ENCODE results near the gene BCAT1.
"Not testable (repeated sequence)": the region's sequence is repeated elsewhere in the genome, so short reads cannot be mapped to it uniquely, and the experiment has no call there.

BCAT1 gene

DNA sequence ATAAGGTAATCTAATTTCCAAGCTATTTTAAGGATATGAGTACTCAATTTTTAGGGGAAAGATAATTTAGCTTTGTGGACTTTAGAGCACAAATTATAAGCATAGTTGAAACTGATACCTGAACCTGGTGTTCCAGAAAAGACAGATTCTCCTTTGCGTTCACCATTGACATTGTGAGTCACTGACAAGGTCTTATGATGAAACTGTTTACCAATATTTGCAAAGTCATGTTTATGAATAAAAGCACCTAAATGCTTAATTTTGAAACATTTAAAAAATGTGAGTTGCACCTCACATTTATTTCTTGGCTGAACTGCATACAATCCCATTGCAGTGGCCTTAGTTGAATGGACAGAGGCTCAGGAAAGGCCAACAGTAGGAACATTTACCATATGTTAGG lies 3.9 kb downstream of the BCAT1 start:
- Histone ChIP-seq H3K4me1 (ENCODE audit: control insufficient read depth, insufficient read depth, low read length) (peaks cover 2% of the 10 kb centered on the region; the same call in 1 of the 2 replicates), H3K27ac (ENCODE audit: low read length) (no peak overlapping the region), H3K9me3 (ENCODE audit: control insufficient read depth, insufficient read depth, low read length) (no peaks in the 10 kb centered on the region), H3K36me3 (ENCODE audit: control insufficient read depth, insufficient read depth, low read length) (no peaks in the 10 kb centered on the region), H3K4me3 (ENCODE audit: low read length) (no peak overlapping the region), H3K27me3 (ENCODE audit: control insufficient read depth, insufficient read depth, low read length) (no peaks in the 10 kb centered on the region)
- no CpG with 5 or more reads among the region's 1 CpG for WGBS (ENCODE audit: insufficient coverage, insufficient read length)
- DNase-seq (ENCODE audit: low read depth, low spot score): no peak

DNA sequence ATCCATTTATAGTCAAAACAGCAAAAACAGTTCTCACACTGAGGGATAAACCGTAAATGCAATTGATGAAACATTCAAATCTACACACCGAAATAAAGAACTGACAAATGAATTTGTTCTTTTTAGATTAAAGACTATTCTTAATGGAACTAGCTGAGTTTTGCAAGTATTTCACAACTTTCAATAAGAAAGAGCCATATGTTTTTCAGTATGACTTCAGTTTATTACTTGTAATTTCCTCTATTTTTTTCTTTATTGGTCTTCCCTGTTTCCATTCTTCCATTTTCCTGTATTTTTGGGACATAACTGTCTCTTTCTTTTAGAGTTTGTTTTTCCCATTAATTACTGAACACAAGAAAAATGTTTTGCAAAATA lies 4.3 kb downstream of the BCAT1 start:
- no peaks in the 10 kb centered on the region for H3K9me3 ChIP-seq (ENCODE audit: control insufficient read depth, insufficient read depth, low read length)
- DNase-seq (ENCODE audit: low read depth, low spot score): no peak
- no peaks in the 10 kb centered on the region for H3K36me3 ChIP-seq (ENCODE audit: control insufficient read depth, insufficient read depth, low read length)
- no CpG with 5 or more reads among the region's 2 CpGs for WGBS (ENCODE audit: insufficient coverage, insufficient read length)
- H3K4me1 ChIP-seq (ENCODE audit: control insufficient read depth, insufficient read depth, low read length): peaks cover 2% of the 10 kb centered on the region; the same call in 1 of the 2 replicates
- no peaks in the 10 kb centered on the region for H3K27me3 ChIP-seq (ENCODE audit: control insufficient read depth, insufficient read depth, low read length)
- no peak overlapping the region for H3K4me3 ChIP-seq (ENCODE audit: low read length)
- no peak overlapping the region for H3K27ac ChIP-seq (ENCODE audit: low read length)

DNA sequence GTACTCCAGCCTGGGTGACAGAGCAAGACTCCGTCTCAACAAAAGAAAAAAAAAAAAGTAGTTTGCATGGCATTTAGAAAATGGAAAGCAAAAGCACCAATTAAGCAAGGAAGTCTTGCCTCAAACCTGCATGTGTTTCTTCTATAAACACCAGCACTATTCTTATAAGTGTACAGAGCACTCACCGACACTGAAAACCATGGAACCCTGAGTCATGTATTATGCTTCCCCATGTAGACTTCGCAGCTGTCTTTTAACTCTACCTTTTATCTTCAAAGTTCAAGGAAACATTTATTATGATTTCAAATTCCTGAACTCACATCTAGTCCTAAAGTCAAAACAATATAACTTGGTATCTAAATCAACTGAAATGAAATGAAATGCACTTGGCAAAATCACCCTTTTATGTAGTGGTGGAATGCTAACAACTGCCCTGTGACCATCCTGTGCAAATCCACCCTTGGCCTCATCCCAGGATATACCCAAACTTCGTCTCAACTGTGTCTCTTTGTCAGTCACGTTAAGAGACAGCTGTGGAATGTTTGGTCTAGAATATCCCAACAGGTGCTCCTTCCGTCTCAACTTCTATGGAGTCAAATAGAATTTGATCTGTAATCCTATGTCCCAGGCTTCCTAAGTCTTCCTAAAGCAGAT lies 4.8 kb downstream of the BCAT1 start:
- H3K4me1 ChIP-seq (ENCODE audit: control insufficient read depth, insufficient read depth, low read length): peaks cover 2% of the 10 kb centered on the region; the same call in 1 of the 2 replicates

DNA sequence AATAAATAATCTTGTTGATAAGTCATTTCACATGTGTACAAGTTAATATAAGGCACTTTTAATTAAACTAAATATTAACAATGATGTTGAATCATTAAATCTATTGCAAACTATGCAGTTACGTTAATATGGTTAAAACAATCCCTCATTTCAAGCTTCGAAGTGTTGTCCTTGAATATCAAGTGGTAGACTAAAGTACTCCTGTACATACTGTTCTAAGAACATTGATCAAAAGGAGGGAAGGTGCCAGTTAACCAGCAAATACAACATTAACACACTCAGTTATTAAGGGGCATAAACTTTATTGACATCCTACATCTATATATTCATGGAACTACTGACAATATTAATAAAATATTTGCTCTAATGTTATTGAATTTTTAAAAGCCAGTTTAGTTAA lies 8.7 kb downstream of the BCAT1 start:
- no CpG with 5 or more reads among the region's 2 CpGs for WGBS (ENCODE audit: insufficient coverage, insufficient read length)
- Histone ChIP-seq H3K36me3 (ENCODE audit: control insufficient read depth, insufficient read depth, low read length) (no peaks in the 10 kb centered on the region), H3K9me3 (ENCODE audit: control insufficient read depth, insufficient read depth, low read length) (no peaks in the 10 kb centered on the region), H3K4me3 (ENCODE audit: low read length) (no peak overlapping the region), H3K4me1 (ENCODE audit: control insufficient read depth, insufficient read depth, low read length) (peaks cover 2% of the 10 kb centered on the region; the same call in 1 of the 2 replicates), H3K27ac (ENCODE audit: low read length) (no peak overlapping the region), H3K27me3 (ENCODE audit: control insufficient read depth, insufficient read depth, low read length) (no peaks in the 10 kb centered on the region)
- no peak for DNase-seq (ENCODE audit: low read depth, low spot score)

More for the DNA sequence above, 4.8 kb downstream of the BCAT1 start:
- no peaks in the 10 kb centered on the region for H3K27me3 ChIP-seq (ENCODE audit: control insufficient read depth, insufficient read depth, low read length)
- H3K27ac ChIP-seq (ENCODE audit: low read length): no peak overlapping the region
- no peak overlapping the region for H3K4me3 ChIP-seq (ENCODE audit: low read length)
- no CpG with 5 or more reads among the region's 6 CpGs for WGBS (ENCODE audit: insufficient coverage, insufficient read length)
- H3K36me3 ChIP-seq (ENCODE audit: control insufficient read depth, insufficient read depth, low read length): no peaks in the 10 kb centered on the region
- H3K9me3 ChIP-seq (ENCODE audit: control insufficient read depth, insufficient read depth, low read length): no peaks in the 10 kb centered on the region
- no peak for DNase-seq (ENCODE audit: low read depth, low spot score)

DNA sequence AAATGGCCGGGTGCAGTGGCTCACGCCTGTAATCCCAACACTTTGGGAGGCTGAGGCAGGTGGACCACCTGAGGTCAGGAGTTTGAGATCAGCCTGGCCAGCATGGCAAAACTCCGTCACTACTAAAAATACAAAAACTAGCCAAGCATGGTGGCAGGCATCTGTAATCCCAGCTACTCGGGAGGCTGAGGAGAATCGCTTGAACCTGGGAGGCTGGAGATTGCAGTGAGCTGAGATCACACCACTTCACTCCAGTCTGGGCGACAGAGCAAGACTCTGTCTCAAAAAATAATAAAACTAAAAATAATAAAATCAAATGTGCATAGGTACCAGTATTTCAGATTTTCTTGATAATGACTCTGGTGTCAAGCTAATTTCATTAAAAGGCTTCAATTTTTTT lies 9.3 kb downstream of the BCAT1 start:
- no CpG with 5 or more reads among the region's 6 CpGs for WGBS (ENCODE audit: insufficient coverage, insufficient read length)
- not testable (repeated sequence) for H3K4me1 ChIP-seq (ENCODE audit: control insufficient read depth, insufficient read depth, low read length); H3K9me3 ChIP-seq (ENCODE audit: control insufficient read depth, insufficient read depth, low read length); DNase-seq (ENCODE audit: low read depth, low spot score); H3K36me3 ChIP-seq (ENCODE audit: control insufficient read depth, insufficient read depth, low read length); H3K27me3 ChIP-seq (ENCODE audit: control insufficient read depth, insufficient read depth, low read length); H3K27ac ChIP-seq (ENCODE audit: low read length); H3K4me3 ChIP-seq (ENCODE audit: low read length)

DNA sequence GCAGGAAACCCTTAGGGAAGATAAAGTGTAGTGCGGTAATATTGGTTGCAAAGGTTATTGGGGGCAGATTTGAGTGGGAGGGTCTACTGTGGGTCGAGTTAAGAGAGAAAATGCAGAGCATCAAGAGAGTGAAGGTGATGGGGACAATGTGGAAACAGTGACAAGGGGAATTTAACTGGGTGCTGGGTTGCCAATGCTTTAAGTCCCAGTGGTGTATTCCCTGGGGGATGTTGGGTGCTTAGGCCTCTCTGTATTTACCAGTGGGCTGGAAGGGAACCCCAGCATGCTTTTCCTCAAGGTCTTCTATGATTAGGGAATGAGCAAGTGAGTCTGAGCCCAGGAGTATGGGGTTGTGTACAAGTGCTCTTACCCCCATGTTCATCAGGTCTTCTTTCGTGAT lies 10.6 kb downstream of the BCAT1 start:
- Histone ChIP-seq H3K36me3 (ENCODE audit: control insufficient read depth, insufficient read depth, low read length) (no peaks in the 10 kb centered on the region), H3K27ac (ENCODE audit: low read length) (no peak overlapping the region), H3K4me3 (ENCODE audit: low read length) (no peak overlapping the region), H3K27me3 (ENCODE audit: control insufficient read depth, insufficient read depth, low read length) (no peaks in the 10 kb centered on the region), H3K4me1 (ENCODE audit: control insufficient read depth, insufficient read depth, low read length) (peaks cover 2% of the 10 kb centered on the region; the same call in 1 of the 2 replicates), H3K9me3 (ENCODE audit: control insufficient read depth, insufficient read depth, low read length) (no peaks in the 10 kb centered on the region)
- DNase-seq (ENCODE audit: low read depth, low spot score): no peak
- WGBS (ENCODE audit: insufficient coverage, insufficient read length): no CpG with 5 or more reads among the region's 3 CpGs

DNA sequence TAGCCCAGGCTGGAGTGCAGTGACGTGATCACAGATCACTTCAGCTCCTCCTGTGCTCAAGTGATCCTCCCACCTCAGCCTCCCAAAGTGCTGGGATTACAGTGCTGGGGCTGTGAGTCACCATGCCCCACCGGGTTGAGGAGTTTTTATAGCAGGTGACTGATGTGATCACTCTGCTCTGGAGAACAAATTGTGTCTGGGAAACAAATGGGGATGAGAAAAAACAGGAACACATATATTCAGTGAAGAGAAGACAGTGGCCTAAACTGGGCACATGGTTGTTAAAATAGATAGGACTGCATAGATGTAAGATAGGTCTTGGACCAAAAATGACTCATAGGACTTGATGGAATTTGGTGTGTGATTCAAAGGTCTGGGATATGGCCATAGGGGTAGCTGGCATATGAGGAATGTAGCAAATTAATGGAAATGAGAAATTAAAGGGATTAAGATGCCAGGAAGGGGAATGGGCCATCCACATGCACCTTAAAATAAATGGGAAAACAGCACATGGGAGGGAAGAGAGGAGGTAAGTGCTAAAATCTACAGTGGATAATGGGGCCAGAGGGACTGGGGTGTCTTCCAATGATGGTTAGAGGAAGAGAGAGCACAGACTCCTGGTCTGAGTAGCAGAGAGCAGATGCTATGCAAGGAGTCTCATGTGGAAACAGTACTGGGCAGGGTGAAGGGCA lies 11.2 kb downstream of the BCAT1 start:
- no peak overlapping the region for H3K4me3 ChIP-seq (ENCODE audit: low read length)
- H3K27ac ChIP-seq (ENCODE audit: low read length): no peak overlapping the region
- H3K4me1 ChIP-seq (ENCODE audit: control insufficient read depth, insufficient read depth, low read length): peaks cover 3% of the 10 kb centered on the region; the same call in 1 of the 2 replicates
- WGBS (ENCODE audit: insufficient coverage, insufficient read length): no CpG with 5 or more reads among the region's 2 CpGs
- no peaks in the 10 kb centered on the region for H3K9me3 ChIP-seq (ENCODE audit: control insufficient read depth, insufficient read depth, low read length)
- H3K36me3 ChIP-seq (ENCODE audit: control insufficient read depth, insufficient read depth, low read length): no peaks in the 10 kb centered on the region
- DNase-seq (ENCODE audit: low read depth, low spot score): no peak
- no peaks in the 10 kb centered on the region for H3K27me3 ChIP-seq (ENCODE audit: control insufficient read depth, insufficient read depth, low read length)

DNA sequence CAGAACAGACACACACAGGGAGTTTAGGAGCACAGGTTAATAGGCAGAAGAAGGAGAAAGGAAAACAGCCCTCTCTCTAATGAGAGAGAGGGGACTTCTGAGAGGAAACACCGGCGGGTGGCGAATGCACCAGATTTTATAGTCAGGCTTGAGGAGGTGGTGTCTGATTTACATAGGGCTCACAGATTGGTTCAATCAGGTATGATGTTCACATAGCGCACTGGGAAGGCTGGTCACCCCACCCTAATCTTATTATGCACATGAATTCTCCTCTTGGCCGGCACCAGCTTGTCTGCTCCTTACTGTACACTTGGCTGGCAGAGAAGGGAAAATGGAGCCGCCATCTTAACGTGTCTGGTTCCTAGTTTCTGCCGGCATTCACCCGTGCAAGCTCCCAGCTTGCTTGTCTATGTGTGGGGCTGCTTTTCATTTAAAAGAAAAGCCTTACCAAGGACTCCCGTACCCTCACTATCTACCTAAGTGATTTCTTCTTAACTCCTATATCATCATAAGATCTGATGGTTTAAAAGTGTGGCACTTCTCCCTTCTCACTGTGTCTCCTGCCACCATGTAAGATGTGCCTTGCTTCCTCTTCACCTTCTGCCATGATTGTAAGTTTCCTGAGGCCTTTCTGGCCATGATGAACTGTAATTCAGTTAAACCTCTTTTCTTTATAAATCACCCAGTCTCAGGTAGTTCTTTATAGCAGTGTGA lies 15.1 kb downstream of the BCAT1 start:
- no peaks in the 10 kb centered on the region for H3K36me3 ChIP-seq (ENCODE audit: control insufficient read depth, insufficient read depth, low read length)
- no CpG with 5 or more reads among the region's 10 CpGs for WGBS (ENCODE audit: insufficient coverage, insufficient read length)
- no peaks in the 10 kb centered on the region for H3K27me3 ChIP-seq (ENCODE audit: control insufficient read depth, insufficient read depth, low read length)
- no peaks in the 10 kb centered on the region for H3K9me3 ChIP-seq (ENCODE audit: control insufficient read depth, insufficient read depth, low read length)
- H3K4me3 ChIP-seq (ENCODE audit: low read length): no peak overlapping the region
- no peak overlapping the region for H3K27ac ChIP-seq (ENCODE audit: low read length)
- peaks cover 6% of the 10 kb centered on the region; the same call in 1 of the 2 replicates for H3K4me1 ChIP-seq (ENCODE audit: control insufficient read depth, insufficient read depth, low read length)
- DNase-seq (ENCODE audit: low read depth, low spot score): no peak

DNA sequence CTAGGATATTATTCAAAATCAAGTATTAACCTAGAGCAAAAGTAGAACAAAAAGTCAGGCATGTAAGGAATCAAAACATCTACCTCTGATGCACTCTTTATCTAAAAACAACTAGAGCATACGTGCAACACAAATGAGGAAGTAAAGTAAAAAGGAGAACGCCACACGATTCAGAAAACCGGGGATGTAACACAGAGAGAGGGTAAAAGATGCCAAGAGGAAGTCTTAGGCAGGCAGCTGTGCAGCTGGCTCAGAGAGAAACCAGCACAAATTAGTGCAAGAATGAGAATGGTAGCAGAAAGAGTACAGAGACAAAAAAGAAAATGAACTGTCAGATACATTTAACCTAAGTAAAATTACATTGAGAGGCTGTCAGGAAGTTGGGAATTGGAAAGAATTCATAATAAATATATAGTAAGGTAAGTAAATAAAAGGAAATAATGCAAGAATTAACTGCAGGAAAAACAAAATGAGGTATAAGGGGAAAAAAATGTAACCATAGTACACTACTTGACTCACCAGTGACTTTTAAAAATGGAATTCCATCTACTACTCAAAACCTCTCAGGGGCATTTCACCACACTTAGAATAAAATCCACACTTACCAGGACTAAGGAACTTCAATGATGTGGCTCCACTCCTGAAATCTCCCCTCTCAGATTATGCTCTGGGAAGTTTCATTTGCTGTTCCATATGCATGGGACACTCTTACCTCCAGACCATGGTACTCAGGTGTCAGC lies 17.1 kb downstream of the BCAT1 start:
- no peaks in the 10 kb centered on the region for H3K36me3 ChIP-seq (ENCODE audit: control insufficient read depth, insufficient read depth, low read length)
- no peak overlapping the region for H3K27ac ChIP-seq (ENCODE audit: low read length)
- H3K27me3 ChIP-seq (ENCODE audit: control insufficient read depth, insufficient read depth, low read length): no peaks in the 10 kb centered on the region
- peaks cover 8% of the 10 kb centered on the region; the same call in 1 of the 2 replicates for H3K4me1 ChIP-seq (ENCODE audit: control insufficient read depth, insufficient read depth, low read length)
- no CpG with 5 or more reads among the region's 4 CpGs for WGBS (ENCODE audit: insufficient coverage, insufficient read length)
- H3K9me3 ChIP-seq (ENCODE audit: control insufficient read depth, insufficient read depth, low read length): no peaks in the 10 kb centered on the region
- H3K4me3 ChIP-seq (ENCODE audit: low read length): no peak overlapping the region
- no peak for DNase-seq (ENCODE audit: low read depth, low spot score)

DNA sequence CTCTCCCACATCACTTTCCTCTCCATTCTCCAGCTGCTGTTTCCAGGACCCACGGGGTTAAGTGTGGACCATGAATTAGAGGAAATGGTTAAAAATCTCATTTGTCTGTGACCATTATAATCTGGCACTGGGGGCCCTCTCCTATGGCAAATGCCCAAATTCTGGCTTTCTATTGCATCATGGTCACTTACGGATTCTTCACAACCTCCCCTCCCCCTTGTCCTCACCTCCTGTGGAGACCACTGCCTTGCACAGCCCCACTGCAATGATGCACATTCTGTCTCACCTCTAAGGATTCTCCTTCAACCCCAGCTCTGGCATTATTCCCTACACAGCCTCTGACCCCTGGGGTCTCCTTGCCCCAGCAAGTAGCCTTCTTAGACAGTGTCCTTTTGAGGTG lies 18.9 kb downstream of the BCAT1 start:
- DNase-seq (ENCODE audit: low read depth, low spot score): no peak
- no peaks in the 10 kb centered on the region for H3K36me3 ChIP-seq (ENCODE audit: control insufficient read depth, insufficient read depth, low read length)
- H3K9me3 ChIP-seq (ENCODE audit: control insufficient read depth, insufficient read depth, low read length): no peaks in the 10 kb centered on the region
- H3K4me1 ChIP-seq (ENCODE audit: control insufficient read depth, insufficient read depth, low read length): peaks cover 8% of the 10 kb centered on the region; the same call in 1 of the 2 replicates
- no peaks in the 10 kb centered on the region for H3K27me3 ChIP-seq (ENCODE audit: control insufficient read depth, insufficient read depth, low read length)
- no peak overlapping the region for H3K4me3 ChIP-seq (ENCODE audit: low read length)
- H3K27ac ChIP-seq (ENCODE audit: low read length): no peak overlapping the region
- WGBS (ENCODE audit: insufficient coverage, insufficient read length): no CpG with 5 or more reads among the region's 2 CpGs

Measured in iPS DF 6.9 (cell line).